Stimulated activated CD8-positive, alpha-beta memory T cell treated with anti-CD3 and anti-CD28 coated beads, Interleukin-4, amount 100 ng/mL, for 4 hours (primary cell): ENCODE data around the gene HOMER3.

ENCODE experiments used
- DNase-seq, 2 donors: peaks; one replicate each; pipeline ENCODE4 v3.0.0-alpha.2; 2020; ENCODE audit warnings: low read depth in 2 of 2, low spot score in 1 of 2

HOMER3 gene

GRCh38 chr19:18940769-18941627 lies at the start of gene HOMER3:
HOMER3 (minus strand) TSS chr19:18941217; CDS start chr19:18938982, 2,235 bp downstream.
- DNase-seq, result peak; percentile 40 to 61

- DNase-seq, result no peak
These were observed 49.2 kb upstream of the HOMER3 start for GRCh38 chr19:18990128-18990708.

- no peak for DNase-seq
These were observed 48.3 kb upstream of the HOMER3 start for GRCh38 chr19:18989316-18989715.

- no peak for DNase-seq
These were observed 46.4 kb upstream of the HOMER3 start for GRCh38 chr19:18987456-18987855.

- no peak for DNase-seq
These were observed 44.2 kb upstream of the HOMER3 start for GRCh38 chr19:18985257-18985656.

GRCh38 chr19:18984251-18984650 lies 43.2 kb upstream of the HOMER3 start:
- DNase-seq, result no peak

- DNase-seq, result no peak
These were observed 41.7 kb upstream of the HOMER3 start for GRCh38 chr19:18982669-18983068.

GRCh38 chr19:18980432-18981020 lies 39.5 kb upstream of the HOMER3 start:
- no peak for DNase-seq

- DNase-seq, result no peak
These were observed 37.6 kb upstream of the HOMER3 start for GRCh38 chr19:18978616-18979015.

- DNase-seq, result no peak
These were observed 34.9 kb upstream of the HOMER3 start for GRCh38 chr19:18975869-18976268.

GRCh38 chr19:18975011-18975410 lies 34.0 kb upstream of the HOMER3 start:
- no peak for DNase-seq

GRCh38 chr19:18972851-18973250 lies 31.8 kb upstream of the HOMER3 start:
- DNase-seq, result no peak

GRCh38 chr19:18972301-18972811 lies 31.3 kb upstream of the HOMER3 start:
- no peak for DNase-seq

GRCh38 chr19:18969931-18970659 lies 29.1 kb upstream of the HOMER3 start:
- DNase-seq, result no peak

- DNase-seq, result no peak
These were observed 26.5 kb upstream of the HOMER3 start for GRCh38 chr19:18967358-18968146.

- DNase-seq, result no peak
These were observed 25.3 kb upstream of the HOMER3 start for GRCh38 chr19:18966307-18966706.

- DNase-seq, result no peak
These were observed 23.1 kb upstream of the HOMER3 start for GRCh38 chr19:18964121-18964520.

- DNase-seq, result no peak
These were observed 21.0 kb upstream of the HOMER3 start for GRCh38 chr19:18961767-18962620.

- DNase-seq, result no peak
These were observed 19.4 kb upstream of the HOMER3 start for GRCh38 chr19:18960370-18960769.

- no peak for DNase-seq
These were observed 14.0 kb upstream of the HOMER3 start for GRCh38 chr19:18955042-18955441.
